ENCODE data around the gene BCOR. TPM values are rescaled to one million over a fixed set of nuclear protein-coding genes. Genes with fewer than 3 reads are reported as not detected.
A peak's percentile ranks its signal among the peaks of the same experiment; 100 is the strongest.

Gene BCOR
- total RNA-seq, 1 experiment from 2014 or later = 28.8 TPM

GRCh38 chrX:40011322-40012038 lies 86.3 kb downstream of the BCOR start:
- no peak for DNase-seq (ENCODE audit: low spot score)
- in situ Hi-C loops (cut with HindIII; ENCODE audit: low sequenced_read_pairs) = no loop called here

- in situ Hi-C loops (cut with HindIII; ENCODE audit: low sequenced_read_pairs) = no loop called here
- no peak for DNase-seq (ENCODE audit: low spot score)
These were observed 87.0 kb downstream of the BCOR start for GRCh38 chrX:40010550-40011321.

DNA sequence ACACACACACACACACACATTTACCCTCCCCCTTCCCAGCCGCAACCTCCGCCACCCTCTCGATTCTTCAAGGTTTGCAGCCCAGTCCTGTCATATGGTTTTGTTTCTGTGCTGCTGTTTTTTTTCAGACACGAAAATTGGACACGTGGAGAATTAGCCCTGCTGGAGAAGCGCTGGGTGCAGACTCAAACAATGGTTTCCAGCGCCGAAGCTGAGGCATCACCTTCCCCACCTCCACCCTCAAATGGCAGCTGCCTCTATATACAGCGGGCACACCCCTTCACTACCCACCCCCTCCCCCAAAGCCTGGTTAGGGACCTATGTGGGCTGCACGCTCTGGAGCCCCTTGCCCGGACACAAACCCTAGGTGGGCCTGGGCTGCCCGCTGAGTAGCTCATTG lies 87.9 kb downstream of the BCOR start:
- no peak for DNase-seq (ENCODE audit: low spot score)

DNA sequence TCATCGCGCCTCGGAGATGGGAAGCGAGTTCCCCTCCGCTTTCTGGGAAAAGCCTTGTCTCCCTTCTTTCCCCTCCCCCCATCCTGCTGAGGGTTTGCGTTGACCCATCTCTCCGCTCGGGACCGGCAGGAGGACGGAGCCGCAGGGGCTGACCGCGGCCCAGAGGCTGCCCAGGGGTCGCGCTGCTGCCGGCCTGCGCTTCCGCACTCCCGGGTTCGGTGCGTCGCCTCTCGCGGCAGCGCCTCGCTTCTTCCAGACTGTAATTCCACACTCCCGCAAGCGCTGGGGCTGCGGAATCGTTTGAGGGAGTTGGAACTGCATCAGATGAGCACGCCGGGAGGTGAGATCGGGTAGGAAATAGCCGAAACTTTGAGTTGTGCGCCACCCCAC lies 88.3 kb downstream of the BCOR start:
- no peak for DNase-seq (ENCODE audit: low spot score)
- in situ Hi-C loops (cut with HindIII; ENCODE audit: low sequenced_read_pairs) = no loop called here

More for the DNA sequence above, 87.9 kb downstream of the BCOR start:
- in situ Hi-C loops (cut with HindIII; ENCODE audit: low sequenced_read_pairs) = no loop called here

- in situ Hi-C loops (cut with HindIII; ENCODE audit: low sequenced_read_pairs) = no loop called here
- peak; percentile 26 for DNase-seq (ENCODE audit: low spot score)
These were observed 88.8 kb downstream of the BCOR start for GRCh38 chrX:40008791-40009461.

DNA sequence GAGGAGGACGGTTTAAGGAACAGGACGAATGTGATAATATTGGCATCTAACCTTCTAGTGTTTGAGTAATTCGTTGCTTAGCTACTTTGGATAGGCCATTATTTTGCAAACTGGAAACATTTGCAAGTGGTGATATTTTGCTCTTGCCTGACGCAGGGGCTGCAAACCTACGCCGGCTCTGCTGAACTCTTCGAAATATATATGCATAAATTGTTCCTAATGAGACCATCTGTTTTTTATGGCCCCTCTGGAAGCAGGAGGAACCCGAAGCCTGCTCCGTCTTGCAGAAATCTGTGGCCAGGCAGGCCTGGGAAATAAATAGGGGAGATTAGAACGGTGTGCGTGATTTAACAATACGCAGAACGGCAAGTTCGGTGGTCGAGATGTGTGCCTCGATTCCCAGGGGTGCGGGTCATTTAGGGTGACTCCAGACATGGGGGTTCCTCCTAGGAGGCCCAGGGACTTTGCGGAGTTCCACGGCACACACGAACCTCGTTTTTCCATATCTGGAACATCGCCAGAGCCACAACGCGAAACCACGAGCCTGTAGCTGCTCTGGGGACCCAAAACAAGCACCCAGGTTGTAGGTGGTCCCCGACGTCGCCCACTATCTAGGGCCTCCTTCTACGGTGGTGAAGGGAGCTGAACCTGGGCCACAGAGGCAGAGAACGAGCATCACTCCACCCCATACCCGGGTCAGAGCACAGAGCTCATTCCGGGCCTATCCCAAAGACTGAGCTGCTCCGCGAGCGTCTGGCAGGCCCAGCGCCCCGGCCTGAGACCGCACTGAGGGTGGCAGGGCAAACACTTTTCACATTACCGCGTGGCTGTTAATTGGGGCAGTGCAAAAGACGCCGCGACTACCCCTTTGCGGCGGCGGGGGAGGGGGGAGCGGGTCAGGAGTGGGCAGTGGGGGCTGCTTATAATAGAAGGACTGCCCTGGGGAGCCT lies 89.7 kb downstream of the BCOR start:
- DNase-seq (ENCODE audit: low spot score) = no peak
- in situ Hi-C loops (cut with HindIII; ENCODE audit: low sequenced_read_pairs) = no loop called here

- in situ Hi-C loops (cut with HindIII; ENCODE audit: low sequenced_read_pairs) = no loop called here
- no peak for DNase-seq (ENCODE audit: low spot score)
These were observed 90.5 kb downstream of the BCOR start for GRCh38 chrX:40007131-40007755.

DNA sequence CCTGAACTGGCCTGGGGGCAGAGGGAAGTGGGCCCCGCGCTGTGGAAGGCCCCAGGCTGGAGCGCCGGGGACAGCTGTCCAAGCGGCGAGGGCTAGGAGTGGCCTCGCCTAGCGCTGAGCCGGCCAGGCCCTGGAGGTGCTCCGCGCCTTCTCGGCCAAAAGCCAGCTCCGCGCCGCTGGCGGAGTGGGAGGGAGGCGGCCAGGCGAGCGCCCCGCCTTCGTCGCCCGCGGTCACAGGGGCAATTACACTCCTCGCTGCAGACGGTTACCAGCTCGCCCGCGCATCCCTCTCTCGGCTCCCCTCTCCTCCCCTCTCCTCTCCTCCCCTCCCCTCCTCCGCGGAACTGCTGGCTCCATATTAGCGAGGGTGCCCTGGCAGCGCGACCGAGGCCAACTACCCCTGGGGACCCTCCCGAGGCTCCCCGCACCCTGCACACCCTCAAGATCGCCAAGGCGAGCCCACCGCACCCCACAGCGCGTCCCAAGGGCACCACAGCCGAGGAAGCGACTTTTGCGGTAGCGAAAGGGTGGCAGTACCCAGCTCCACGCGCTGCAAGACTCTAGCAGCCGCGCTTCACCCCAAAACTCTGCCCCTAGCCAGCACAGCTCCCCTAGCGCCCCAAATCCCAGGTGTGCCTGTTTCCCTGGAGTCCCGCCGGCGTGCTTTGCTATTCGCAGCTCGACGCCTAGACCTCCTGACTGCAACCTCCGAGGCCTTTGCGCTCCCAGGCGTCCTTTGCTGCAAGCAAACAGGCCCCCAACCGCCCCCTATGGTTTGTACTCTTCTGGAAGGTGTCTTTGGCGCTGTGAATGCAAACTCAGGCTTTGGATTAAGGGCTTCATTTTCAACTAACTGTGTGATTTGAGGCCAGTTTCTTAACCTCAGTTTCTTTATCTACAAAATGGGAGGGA lies 91.4 kb downstream of the BCOR start:
- in situ Hi-C loops (cut with HindIII; ENCODE audit: low sequenced_read_pairs) = no loop called here
- DNase-seq (ENCODE audit: low spot score) = no peak

- in situ Hi-C loops (cut with HindIII; ENCODE audit: low sequenced_read_pairs) = no loop called here
- DNase-seq (ENCODE audit: low spot score) = no peak
These were observed 92.3 kb downstream of the BCOR start for GRCh38 chrX:40005292-40006011.

GRCh38 chrX:40004921-40005291 lies 92.9 kb downstream of the BCOR start:
- in situ Hi-C loops (cut with HindIII; ENCODE audit: low sequenced_read_pairs) = no loop called here

GRCh38 chrX:40004246-40004535 lies 93.6 kb downstream of the BCOR start:
- DNase-seq (ENCODE audit: low spot score) = no peak

More at GRCh38 chrX:40004921-40005291, 92.9 kb downstream of the BCOR start:
- DNase-seq (ENCODE audit: low spot score) = no peak

DNA sequence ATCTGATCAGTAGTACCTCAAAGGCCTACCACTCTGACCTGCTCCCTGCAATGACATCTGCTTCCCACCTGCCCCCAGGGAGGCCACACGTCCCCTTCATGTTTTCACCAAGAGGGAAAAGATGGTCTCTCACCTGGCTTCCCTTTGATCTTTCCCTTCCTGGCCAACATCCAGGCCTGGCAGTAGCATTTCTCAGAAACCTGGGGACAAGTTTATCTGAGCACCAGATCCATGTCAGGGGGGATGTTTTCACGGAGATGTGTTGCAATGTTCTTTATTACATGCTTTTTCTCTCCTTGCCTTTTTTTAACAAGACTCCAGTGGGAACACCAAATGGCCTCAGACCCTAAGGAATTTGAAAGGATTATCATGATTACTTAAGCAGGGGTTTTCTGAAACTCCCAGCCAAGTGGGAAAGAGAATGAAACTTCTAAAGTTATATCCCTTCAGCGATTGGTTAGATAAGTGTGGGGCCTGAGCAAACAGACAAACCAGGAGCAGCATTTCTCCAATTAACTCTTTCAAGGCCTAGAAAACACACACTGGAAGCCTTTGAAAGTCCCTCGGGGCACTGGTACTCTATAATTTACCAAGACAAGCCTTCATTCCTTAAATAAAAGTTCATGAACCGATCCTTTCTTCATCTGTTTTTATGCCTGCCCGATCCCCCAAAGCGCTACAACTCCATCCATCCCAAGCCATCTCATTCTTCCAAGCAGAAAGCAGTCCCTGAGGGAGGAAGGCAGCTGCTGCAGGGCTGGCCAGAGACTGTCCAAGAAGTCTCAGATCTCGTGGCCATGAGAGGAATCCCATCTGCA lies 94.1 kb downstream of the BCOR start:
- in situ Hi-C loops (cut with HindIII; ENCODE audit: low sequenced_read_pairs) = no loop called here
- DNase-seq (ENCODE audit: low spot score) = no peak

More at GRCh38 chrX:40004246-40004535, 93.6 kb downstream of the BCOR start:
- in situ Hi-C loops (cut with HindIII; ENCODE audit: low sequenced_read_pairs) = no loop called here

DNA sequence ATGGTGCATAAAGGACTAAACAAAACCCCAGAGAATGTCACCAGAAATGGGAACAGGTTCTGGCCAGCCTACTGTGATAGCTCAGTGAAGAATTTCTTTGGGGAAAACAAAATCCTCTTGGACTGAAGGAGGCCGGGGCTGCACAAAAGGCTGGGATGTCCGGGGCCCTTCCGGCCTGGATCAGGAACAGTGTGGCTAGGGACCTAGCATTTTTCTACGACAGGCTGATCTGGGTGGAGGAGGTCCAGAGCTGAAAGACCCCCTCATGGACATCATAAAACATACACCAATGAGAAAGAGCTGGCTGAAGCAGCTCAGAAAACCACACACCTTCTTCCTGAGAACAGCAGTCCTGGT lies 94.7 kb downstream of the BCOR start:
- in situ Hi-C loops (cut with HindIII; ENCODE audit: low sequenced_read_pairs) = no loop called here
- no peak for DNase-seq (ENCODE audit: low spot score)

Measured in G401 (cell line).